ENCODE data around the gene SLC25A47.

Gene SLC25A47

GRCh38 chr14:100317912-100318808, 5.0 kb upstream of the SLC25A47 start:
- Histone ChIP-seq H3K4me3 (ENCODE audit: low read depth, low read length) (no peak overlapping the region), H3K9me3 (ENCODE audit: control insufficient read depth, insufficient read depth, low read depth, low read length) (no peaks in the 10 kb centered on the region), H3K27me3 (ENCODE audit: control insufficient read depth, insufficient read depth, low read length) (no peaks in the 10 kb centered on the region), H3K4me1 (ENCODE audit: control insufficient read depth, insufficient read depth, low read length) (peaks cover 8% of the 10 kb centered on the region; the same call in 1 of the 2 replicates), H3K9ac (ENCODE audit: low read length) (no peak overlapping the region), H3K36me3 (ENCODE audit: control insufficient read depth, insufficient read depth, low read length) (no peaks in the 10 kb centered on the region), H3K27ac (ENCODE audit: low read depth, low read length) (no peak overlapping the region)

GRCh38 chr14:100320157-100320856, 2.8 kb upstream of the SLC25A47 start:
- Histone ChIP-seq H3K27me3 (ENCODE audit: control insufficient read depth, insufficient read depth, low read length) (no peaks in the 10 kb centered on the region), H3K27ac (ENCODE audit: low read depth, low read length) (no peak overlapping the region), H3K9ac (ENCODE audit: low read length) (no peak overlapping the region), H3K36me3 (ENCODE audit: control insufficient read depth, insufficient read depth, low read length) (no peaks in the 10 kb centered on the region), H3K9me3 (ENCODE audit: control insufficient read depth, insufficient read depth, low read depth, low read length) (no peaks in the 10 kb centered on the region), H3K4me1 (ENCODE audit: control insufficient read depth, insufficient read depth, low read length) (no peaks in the 10 kb centered on the region), H3K4me3 (ENCODE audit: low read depth, low read length) (no peak overlapping the region)

- no peak overlapping the region for H3K4me3 ChIP-seq (ENCODE audit: low read depth, low read length)
- no peaks in the 10 kb centered on the region for H3K9me3 ChIP-seq (ENCODE audit: control insufficient read depth, insufficient read depth, low read depth, low read length)
- no peaks in the 10 kb centered on the region for H3K36me3 ChIP-seq (ENCODE audit: control insufficient read depth, insufficient read depth, low read length)
- H3K9ac ChIP-seq (ENCODE audit: low read length), result no peak overlapping the region
- H3K4me1 ChIP-seq (ENCODE audit: control insufficient read depth, insufficient read depth, low read length), result no peaks in the 10 kb centered on the region
- no peaks in the 10 kb centered on the region for H3K27me3 ChIP-seq (ENCODE audit: control insufficient read depth, insufficient read depth, low read length)
- no peak overlapping the region for H3K27ac ChIP-seq (ENCODE audit: low read depth, low read length)
Observed at GRCh38 chr14:100321473-100322137, 1.5 kb upstream of the SLC25A47 start.

GRCh38 chr14:100322138-100322957, 791 bp upstream of the SLC25A47 start:
- Histone ChIP-seq H3K36me3 (ENCODE audit: control insufficient read depth, insufficient read depth, low read length) (no peaks in the 10 kb centered on the region), H3K27ac (ENCODE audit: low read depth, low read length) (no peak overlapping the region), H3K27me3 (ENCODE audit: control insufficient read depth, insufficient read depth, low read length) (no peaks in the 10 kb centered on the region)

GRCh38 chr14:100323942-100324307, 786 bp downstream of the SLC25A47 start:
- H3K27me3 ChIP-seq (ENCODE audit: control insufficient read depth, insufficient read depth, low read length), result no peaks in the 10 kb centered on the region
- no peak overlapping the region for H3K4me3 ChIP-seq (ENCODE audit: low read depth, low read length)
- no peak overlapping the region for H3K27ac ChIP-seq (ENCODE audit: low read depth, low read length)
- H3K9ac ChIP-seq (ENCODE audit: low read length), result no peak overlapping the region
- no peaks in the 10 kb centered on the region for H3K36me3 ChIP-seq (ENCODE audit: control insufficient read depth, insufficient read depth, low read length)
- H3K9me3 ChIP-seq (ENCODE audit: control insufficient read depth, insufficient read depth, low read depth, low read length), result no peaks in the 10 kb centered on the region
- H3K4me1 ChIP-seq (ENCODE audit: control insufficient read depth, insufficient read depth, low read length), result no peaks in the 10 kb centered on the region

More at GRCh38 chr14:100322138-100322957, 791 bp upstream of the SLC25A47 start:
- Histone ChIP-seq H3K9ac (ENCODE audit: low read length) (no peak overlapping the region), H3K9me3 (ENCODE audit: control insufficient read depth, insufficient read depth, low read depth, low read length) (no peaks in the 10 kb centered on the region), H3K4me3 (ENCODE audit: low read depth, low read length) (no peak overlapping the region), H3K4me1 (ENCODE audit: control insufficient read depth, insufficient read depth, low read length) (no peaks in the 10 kb centered on the region)

GRCh38 chr14:100325231-100325632, 2.1 kb downstream of the SLC25A47 start:
- no peaks in the 10 kb centered on the region for H3K36me3 ChIP-seq (ENCODE audit: control insufficient read depth, insufficient read depth, low read length)
- H3K27me3 ChIP-seq (ENCODE audit: control insufficient read depth, insufficient read depth, low read length), result no peaks in the 10 kb centered on the region
- H3K9me3 ChIP-seq (ENCODE audit: control insufficient read depth, insufficient read depth, low read depth, low read length), result no peaks in the 10 kb centered on the region
- no peak overlapping the region for H3K9ac ChIP-seq (ENCODE audit: low read length)
- no peaks in the 10 kb centered on the region; the same call in 1 of the 2 replicates for H3K4me1 ChIP-seq (ENCODE audit: control insufficient read depth, insufficient read depth, low read length)
- no peak overlapping the region for H3K27ac ChIP-seq (ENCODE audit: low read depth, low read length)
- no peak overlapping the region for H3K4me3 ChIP-seq (ENCODE audit: low read depth, low read length)

- Histone ChIP-seq H3K27me3 (ENCODE audit: control insufficient read depth, insufficient read depth, low read length) (no peaks in the 10 kb centered on the region), H3K4me1 (ENCODE audit: control insufficient read depth, insufficient read depth, low read length) (no peaks in the 10 kb centered on the region; the same call in 1 of the 2 replicates), H3K36me3 (ENCODE audit: control insufficient read depth, insufficient read depth, low read length) (no peaks in the 10 kb centered on the region), H3K27ac (ENCODE audit: low read depth, low read length) (no peak overlapping the region), H3K4me3 (ENCODE audit: low read depth, low read length) (no peak overlapping the region), H3K9me3 (ENCODE audit: control insufficient read depth, insufficient read depth, low read depth, low read length) (no peaks in the 10 kb centered on the region), H3K9ac (ENCODE audit: low read length) (no peak overlapping the region)
Observed at GRCh38 chr14:100325958-100326357, 2.8 kb downstream of the SLC25A47 start.

GRCh38 chr14:100327128-100327527, 4.0 kb downstream of the SLC25A47 start:
- Histone ChIP-seq H3K36me3 (ENCODE audit: control insufficient read depth, insufficient read depth, low read length) (no peaks in the 10 kb centered on the region), H3K4me1 (ENCODE audit: control insufficient read depth, insufficient read depth, low read length) (no peaks in the 10 kb centered on the region; the same call in 1 of the 2 replicates), H3K9me3 (ENCODE audit: control insufficient read depth, insufficient read depth, low read depth, low read length) (no peaks in the 10 kb centered on the region), H3K4me3 (ENCODE audit: low read depth, low read length) (no peak overlapping the region), H3K27ac (ENCODE audit: low read depth, low read length) (no peak overlapping the region), H3K27me3 (ENCODE audit: control insufficient read depth, insufficient read depth, low read length) (no peaks in the 10 kb centered on the region), H3K9ac (ENCODE audit: low read length) (no peak overlapping the region)

GRCh38 chr14:100328495-100329163, 5.5 kb downstream of the SLC25A47 start:
- Histone ChIP-seq H3K36me3 (ENCODE audit: control insufficient read depth, insufficient read depth, low read length) (peaks cover 7% of the 10 kb centered on the region; the same call in 1 of the 2 replicates), H3K9me3 (ENCODE audit: control insufficient read depth, insufficient read depth, low read depth, low read length) (no peaks in the 10 kb centered on the region), H3K27ac (ENCODE audit: low read depth, low read length) (no peak overlapping the region), H3K4me3 (ENCODE audit: low read depth, low read length) (no peak overlapping the region), H3K9ac (ENCODE audit: low read length) (no peak overlapping the region), H3K4me1 (ENCODE audit: control insufficient read depth, insufficient read depth, low read length) (no peaks in the 10 kb centered on the region; the same call in 1 of the 2 replicates), H3K27me3 (ENCODE audit: control insufficient read depth, insufficient read depth, low read length) (no peaks in the 10 kb centered on the region)
